GM19372 (cell line): ENCODE data around the gene SNRNP70.
"Not testable (repeated sequence)": the region's sequence is repeated elsewhere in the genome, so short reads cannot be mapped to it uniquely, and the experiment has no call there.

Experiments
- ATAC-seq: cut with Tn5 transposase; IDR thresholded peaks from one replicate; pipeline ENCODE4 v1.9.1; 2021; ENCODE audit warnings: mild to moderate bottlenecking, low read depth, moderate library complexity; ENCODE audit not compliant: unreplicated experiment

SNRNP70 gene

DNA sequence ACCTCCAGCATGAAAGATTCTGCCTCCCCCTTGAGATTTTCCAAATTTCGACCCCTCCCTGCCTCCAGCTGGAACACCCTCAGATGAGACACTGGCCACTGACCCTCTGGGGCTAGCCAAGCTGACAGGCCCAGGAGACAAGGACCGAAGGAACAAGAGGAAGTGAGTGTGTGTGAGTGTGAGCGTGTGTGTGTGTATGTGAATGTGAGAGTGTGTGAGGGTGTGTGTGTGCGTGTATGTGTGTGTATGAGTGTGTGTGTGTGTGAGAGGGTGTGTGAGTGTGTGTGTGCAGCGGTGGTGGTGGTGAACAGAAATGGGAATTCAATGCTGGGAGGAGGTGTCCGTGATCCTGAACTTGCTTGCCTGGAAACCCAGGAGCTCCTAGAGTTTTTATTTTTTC lies 56.1 kb downstream of the SNRNP70 start:
- ATAC-seq = no peak

DNA sequence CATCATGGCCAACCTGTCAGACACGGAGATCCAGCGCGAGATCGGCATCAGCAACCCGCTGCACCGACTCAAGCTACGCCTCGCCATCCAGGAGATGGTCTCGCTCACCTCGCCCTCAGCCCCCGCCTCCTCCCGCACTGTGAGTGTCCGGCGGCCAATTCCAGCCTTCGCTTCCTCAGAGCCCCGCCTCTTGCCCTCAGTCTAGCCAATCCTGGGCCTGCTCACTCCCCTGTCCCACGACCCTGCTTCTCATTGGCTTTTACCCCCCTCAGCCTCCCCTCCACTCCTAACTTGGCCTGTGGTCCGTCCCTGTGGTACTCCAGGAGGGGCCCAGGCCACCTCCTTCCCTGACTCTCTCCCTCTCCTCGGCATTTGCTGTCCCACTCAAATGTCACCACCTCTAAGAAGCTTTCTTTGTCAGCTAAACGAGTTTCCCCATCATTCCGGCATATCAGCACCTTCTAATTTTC lies 57.6 kb downstream of the SNRNP70 start:
- peak; percentile 68 for ATAC-seq

DNA sequence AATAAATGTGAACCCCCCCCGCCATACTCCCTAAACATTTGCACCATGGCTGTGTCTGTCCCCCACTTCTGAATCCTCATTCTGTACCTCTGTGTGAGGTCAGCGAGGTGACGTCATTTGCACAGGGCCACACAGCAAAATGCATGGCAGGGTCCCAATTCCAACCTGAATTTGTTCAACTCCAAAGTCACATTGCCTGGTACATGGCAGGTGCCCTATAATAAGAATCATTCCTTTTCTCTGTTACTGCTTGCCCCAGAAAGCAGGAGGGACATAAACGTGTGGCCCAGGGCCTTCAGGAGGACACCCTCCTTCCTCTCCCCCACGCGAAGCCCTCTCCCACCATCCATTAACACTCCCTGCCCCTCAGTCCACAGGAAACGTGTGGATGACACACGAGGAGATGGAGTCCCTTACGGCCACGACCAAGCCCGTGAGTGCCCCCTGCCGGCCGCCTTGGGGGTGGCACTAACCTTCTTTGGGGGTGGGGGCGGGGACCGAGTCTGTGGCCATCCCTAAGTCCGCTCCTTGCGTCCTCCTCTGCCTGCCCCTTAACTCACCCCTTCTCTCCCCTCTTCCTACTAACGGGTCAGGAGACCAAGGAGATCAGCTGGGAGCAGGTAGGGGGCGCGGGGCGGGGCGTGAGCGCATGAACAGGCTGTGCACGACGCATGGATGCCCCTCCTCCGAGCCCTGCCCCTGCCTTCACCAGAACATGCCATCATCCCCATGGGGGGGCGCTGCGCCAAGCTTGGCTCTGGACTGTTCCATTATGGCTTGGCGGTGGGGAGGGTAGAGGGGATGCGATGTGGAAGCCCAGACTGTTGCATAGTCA lies 60.5 kb downstream of the SNRNP70 start:
- no peak for ATAC-seq

DNA sequence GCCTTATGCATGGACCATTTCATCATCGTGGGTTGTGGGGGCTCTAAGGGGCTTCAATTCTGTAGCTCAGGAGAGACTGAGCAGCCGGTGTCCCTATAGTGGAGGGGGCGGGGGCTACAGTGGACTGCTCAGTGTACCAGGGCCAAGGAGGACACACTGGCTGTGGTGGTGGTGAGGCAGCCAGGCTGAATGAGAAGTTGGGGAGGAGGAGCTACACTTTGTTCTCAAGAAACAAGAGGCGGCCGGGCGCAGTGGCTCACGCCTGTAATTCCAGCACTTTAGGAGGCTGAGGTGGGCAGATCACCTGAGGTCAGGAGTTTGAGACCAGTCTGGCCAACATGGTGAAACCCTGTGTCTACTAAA lies 61.1 kb downstream of the SNRNP70 start:
- not testable (repeated sequence) for ATAC-seq

DNA sequence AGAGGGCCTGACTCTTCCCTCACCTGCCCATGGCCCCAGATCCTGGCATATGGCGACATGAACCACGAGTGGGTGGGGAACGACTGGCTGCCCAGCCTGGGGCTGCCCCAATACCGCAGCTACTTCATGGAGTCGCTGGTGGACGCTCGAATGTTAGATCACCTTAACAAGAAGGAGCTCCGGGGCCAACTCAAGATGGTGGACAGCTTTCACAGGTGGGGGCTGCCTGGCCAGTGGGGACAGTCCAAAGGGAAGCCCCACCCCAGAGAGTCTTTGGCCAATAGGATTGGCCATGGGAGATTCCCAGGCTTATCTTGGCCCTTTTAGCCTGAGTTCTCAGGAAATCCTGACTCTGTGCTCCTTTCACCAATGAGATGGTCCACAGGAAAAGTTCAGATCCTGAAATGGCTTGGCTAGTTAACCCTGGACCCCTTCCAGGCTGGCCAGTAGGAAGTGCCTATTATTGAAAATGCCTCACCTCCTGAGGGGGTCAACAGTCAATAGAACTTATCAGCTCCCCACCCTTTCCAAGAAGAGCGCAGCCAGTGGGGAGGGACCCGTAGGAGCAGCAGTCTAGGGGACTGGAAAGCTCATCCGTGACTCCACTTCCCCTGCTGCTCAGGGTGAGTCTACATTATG lies 62.9 kb downstream of the SNRNP70 start:
- no peak for ATAC-seq

DNA sequence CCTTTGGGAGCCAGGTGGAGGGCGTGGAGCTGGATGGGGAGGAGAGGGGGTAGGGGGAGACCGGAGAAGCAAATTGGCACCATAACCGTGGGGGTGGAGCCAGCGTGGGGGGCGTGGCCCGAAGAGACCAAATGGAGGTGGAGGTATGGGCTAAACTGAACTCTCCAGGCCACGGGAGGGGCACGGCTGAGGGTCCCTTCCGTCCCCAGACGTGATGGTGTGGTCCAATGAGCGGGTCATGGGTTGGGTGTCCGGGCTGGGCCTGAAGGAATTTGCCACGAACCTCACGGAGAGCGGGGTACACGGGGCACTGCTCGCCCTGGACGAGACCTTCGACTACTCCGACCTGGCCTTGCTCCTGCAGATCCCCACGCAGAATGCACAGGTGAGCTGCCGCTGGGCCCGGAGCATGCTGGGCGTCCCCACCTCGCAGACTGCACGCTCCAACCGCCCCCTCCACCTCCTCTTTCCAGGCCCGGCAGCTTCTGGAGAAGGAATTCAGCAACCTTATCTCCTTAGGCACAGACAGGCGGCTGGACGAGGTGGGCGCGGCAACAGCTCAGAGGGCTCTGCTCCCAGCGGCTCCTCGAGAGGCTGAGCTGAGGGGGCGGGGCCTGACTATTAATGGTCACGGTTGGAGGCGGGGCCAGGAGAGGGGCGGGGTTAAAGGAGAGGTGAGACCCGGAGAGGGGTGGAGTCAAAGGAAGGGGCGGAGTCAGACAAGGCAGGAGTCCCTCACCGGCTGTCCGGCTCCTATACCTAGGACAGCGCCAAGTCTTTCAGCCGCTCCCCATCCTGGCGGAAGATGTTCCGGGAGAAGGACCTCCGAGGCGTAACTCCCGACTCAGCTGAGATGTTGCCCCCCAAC lies 63.8 kb downstream of the SNRNP70 start:
- ATAC-seq = no peak

DNA sequence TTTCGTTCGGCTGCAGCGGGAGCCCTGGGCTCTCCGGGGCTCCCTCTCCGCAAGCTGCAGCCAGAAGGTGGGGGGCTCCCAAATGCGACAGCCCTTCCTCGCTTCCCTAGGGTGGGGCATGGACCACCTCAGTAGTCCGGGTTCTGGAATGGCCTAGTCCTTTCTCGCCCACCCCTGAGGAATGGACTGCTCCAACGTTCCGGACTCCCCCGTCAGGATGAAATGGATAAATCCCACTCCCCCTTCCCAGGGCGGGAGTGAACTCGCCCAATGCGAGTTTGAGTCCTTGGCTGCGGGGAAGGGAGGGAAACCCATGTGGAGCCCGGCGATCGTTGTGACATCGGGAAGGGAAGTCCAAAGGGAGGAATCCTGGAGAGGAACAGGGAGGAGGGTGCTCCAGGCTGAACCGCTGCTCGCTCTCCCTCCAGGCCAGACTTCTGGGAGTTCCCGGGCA lies 64.4 kb downstream of the SNRNP70 start:
- ATAC-seq = no peak

DNA sequence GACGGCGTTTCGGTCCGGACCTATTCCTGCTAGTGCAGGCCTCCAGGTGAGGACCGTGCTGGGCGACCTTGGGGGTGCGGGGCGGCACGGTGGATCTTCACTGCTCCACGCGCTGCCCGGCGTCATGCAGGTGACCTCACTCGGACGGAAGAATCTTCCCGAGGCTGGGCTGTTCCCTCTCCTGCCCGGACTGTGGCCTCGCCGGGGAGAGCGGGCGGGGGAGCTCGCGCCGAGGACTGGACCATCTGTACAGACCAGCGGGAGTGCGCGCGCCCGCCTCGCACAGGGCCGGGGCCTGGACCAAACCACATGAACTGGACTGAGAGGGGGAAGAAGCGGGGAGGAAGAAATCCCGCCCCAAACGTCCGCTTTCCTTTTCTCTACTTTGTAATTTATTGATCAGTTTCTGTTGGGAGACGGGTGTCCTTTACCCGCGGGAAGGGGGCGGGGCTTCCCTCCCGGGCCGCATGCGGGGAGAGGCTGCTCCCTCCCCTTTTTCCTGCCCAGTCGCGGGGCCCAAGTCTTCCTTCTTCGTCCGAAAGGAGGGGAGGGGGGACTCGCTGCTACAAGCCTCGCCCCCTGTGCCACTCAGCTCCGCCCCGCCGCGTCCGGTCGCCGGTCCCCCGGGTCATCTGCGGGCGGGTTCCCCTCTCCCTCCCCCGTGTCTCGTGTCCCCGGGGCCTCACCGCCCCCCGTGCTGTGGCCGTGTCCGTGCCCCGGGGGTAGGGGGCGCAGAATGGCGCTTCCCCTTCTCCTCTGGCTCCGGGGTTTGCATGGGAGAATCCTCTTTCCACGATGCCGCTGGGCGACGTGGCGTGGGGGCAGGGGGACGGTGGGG lies 65.1 kb downstream of the SNRNP70 start:
- no peak for ATAC-seq

DNA sequence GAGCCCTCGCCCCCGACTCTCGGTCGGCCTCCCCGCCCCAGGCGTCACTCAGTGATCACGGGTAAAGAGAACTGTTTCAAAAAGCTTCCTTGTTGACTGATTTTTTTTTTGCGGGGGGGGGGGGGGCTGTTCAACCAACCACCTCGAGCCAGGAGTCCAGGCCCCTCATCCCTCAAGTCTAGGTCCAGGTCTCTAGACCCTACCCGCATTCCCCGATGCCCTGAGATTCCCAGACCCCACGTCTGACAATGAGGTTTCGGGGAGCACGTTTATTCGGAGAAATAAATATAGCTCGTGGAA lies 65.6 kb downstream of the SNRNP70 start:
- ATAC-seq = no peak

DNA sequence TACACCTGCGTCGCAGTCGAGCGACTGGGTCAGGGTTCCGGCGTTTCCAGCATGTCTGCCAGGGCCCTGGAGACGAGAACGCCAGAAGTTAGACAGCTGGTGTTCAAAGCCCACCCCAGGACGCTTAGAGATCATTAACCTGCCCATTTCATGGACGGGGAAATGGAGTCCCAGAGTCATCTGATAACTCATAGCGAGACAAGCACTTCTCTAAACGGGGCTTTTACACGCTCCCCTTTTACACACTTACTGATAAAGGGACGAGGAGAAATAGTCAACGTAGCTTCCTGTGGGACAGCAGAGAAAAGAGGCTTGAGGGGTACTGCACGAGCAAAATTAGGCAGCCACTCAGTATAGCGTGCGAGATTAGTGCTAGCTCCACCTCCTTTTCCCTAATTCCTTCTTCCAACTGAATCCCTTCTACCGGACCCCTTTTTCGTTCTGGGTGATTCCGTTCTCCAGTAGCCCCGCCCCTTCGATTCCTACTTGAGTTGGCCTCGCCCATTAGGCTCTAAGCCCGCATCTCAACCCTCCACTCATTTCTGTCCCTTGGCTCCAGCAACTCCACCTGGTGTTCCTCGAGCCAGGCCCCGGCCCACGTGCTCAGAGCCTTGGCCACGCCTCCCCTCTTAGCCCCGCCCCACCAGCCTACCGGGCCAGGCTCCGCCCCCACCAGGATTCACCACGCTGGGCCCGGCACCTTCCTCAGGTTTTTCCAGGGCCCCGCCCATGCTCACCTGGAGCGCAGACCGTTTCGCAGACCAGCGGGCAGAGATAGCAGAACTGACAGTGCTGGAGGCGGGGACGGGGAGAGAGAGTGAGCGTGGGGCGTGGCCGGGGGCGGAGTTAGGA lies 66.2 kb downstream of the SNRNP70 start:
- no peak for ATAC-seq

DNA sequence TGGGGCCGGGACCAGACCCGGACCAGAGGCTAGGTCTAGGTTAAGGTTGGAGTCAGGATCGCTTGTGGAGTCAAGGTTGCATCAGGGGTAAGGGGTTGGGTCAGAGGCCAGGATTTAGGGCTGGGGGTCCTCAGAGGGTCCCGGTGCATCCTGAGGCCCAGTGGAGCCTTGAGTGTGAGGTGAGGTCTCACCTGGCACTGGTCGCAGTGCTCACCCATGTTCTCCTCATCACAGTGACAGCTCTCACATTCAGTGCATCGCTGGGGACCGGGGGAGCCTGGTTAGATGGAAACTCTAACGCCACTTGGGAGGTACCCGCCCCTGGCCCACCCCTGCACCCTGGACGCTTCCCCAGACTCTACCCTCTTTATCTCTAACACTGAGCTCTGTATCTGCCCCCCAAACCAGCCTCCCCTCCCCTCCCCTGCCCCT lies 66.9 kb downstream of the SNRNP70 start:
- no peak for ATAC-seq

DNA sequence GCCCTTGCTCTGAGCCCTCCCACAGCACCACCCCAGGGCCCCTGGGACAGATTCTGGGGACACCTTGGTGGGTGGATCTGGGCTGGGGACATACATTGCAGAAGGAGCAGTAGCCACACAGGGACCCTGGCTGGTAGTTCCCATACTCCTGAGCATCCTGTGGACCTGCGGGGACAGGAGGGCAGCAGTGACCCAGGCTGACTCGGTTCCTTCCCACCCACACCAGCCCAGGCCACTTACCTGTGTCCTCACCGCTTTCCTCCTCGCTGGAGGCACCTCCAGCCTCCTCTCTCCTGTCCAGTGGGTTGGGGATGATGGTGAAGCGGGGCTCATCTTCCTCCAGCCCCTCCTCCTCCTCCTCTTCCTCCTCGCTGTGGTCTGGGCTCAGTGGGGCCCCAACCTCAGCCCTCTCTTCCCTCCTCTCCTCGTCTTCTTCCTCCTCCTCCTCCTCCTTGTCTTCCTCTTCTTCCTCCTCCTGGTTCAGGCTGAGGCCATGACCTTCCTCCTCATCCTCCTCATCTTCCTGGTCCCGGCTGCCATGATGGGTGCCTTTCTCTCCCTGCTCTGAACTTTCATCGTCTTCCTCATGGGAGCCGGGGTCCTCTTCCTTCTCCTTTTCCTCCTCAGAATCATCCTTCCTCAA lies 68.0 kb downstream of the SNRNP70 start:
- no peak for ATAC-seq

DNA sequence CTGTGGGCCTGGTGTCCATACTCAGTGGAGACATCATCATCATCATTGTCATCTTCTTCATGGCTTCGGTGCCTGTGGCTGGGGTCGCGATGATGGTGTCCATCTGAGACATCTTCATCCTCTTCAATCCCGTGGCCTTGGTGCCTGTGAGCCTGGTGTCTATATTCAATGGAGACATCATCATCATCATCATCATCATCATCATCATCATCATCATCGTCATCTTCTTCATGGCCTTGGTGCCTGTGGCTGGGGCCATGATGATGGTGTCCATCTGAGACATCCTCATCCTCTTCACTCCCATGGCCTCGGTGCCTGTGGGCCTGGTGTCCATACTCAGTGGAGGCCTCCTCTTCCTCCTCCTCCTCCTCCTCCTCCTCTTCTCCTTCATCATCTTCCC lies 69.0 kb downstream of the SNRNP70 start:
- no peak for ATAC-seq

DNA sequence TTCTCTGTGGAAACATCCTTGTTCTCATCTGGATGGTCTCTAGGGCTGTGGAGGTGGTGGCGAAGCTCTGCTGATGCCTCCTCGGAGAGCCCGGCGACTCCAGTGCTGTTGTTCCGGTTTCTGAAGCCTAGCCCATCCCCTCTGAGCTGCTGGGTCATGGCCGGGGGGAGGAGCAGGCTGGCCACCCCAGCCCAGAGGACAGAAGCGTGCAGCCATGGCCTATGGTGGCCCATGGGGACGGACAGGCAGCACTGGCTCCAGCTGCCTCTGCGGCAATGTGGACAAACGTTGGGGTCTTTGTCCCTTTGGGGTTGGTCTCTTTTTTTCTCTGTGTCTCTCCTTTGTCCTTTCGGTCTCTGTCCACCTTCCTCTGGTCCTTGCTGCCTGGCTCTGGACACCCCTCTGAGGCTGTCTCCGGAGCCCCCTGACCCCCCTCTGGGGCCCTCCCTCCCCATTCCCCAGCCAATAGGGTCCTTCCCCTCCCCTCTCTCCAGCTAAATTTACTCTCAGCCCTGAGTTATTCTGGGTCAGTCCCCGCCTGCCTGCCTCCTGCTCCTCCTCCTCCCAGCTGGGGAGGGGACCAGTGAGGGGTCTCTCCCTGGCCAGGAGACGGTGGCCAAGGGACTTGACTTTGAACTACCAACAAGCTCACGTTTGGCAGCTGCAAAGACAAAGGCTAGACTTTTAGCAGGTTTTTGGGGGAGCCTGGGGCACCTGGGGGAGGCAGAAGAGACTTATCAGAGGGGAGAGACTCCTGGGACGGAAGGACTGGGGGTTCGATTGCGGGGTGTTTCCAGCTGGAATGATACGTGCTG lies 70.0 kb downstream of the SNRNP70 start, which contains the start of gene HRC:
HRC (minus strand) TSS at position 392 of the 815 bp plus-strand sequence; CDS start at position 233, 159 bp downstream.
- ATAC-seq = no peak

DNA sequence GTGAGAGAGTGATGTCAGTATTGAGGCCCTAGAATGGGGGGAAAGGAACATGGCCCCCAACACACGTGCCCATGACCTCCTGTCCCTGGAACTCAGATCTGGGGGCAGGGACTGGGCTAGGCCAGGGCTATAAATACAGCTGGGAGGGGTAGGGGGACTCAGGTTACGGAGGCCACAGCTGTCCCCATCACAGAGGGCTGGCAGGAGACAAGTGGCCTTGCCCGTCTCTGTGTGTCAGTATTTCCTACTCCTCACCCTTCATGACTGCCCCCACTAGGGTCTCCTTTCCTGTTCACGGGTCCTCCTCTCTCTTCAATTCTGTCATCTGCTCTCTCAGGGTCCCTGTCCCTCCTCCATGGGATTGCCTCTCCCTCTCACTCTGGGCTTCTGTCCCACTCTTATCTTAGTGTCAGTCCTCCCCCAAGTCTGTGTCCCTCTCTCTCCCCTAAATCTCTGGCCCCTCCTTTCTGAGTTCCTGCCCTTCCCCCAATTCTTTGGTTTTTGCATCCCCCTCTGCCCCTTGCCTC lies 70.6 kb downstream of the SNRNP70 start:
- ATAC-seq = no peak

DNA sequence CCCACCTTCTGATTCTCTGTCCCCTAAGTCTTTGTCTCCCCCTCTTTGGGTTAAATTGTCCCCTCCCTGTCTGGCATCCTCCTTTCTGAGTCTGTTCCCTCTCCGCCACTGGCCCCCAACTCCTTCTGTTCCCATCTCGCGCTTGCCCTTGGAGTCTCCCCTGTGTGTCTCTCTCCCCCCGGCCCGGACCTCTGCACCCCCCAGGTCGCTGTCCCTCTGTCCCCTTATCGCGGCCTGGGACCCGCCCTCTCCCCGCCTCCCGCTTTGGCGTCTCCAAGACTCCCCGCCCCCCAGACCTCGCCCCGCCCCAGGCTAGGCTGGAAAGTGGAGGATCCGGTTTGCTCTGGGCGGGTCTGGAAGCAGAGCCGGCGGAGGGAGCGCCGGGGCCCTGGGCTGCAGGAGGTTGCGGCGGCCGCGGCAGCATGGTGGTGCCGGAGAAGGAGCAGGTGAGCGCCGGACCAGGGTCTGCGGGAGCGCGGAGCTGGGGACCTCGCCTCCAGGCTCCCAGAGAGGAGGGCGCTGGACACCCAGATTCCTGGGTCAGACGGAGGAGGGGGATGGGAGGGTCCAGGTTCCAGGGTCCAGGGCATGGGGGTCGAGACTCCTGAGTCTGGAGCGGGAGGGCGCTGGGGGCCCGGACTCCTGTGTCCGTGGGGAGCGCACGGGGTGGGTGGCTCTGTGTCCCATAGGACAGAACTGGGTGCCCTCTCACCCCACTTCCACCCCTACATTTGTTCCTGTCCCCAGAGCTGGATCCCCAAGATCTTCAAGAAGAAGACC lies 72.4 kb downstream of the SNRNP70 start, which contains the start of gene TRPM4:
TRPM4 (plus strand) TSS at position 348 of the 780 bp plus-strand sequence; CDS start at position 423, 75 bp downstream.
- ATAC-seq = no peak
